Prostate gland (tissue), 2 donors: ENCODE results near the gene BAZ1B.

ENCODE experiments used
- POLR2A ChIP-seq: fragments of 450-650 bp; IDR thresholded peaks from one replicate; pipeline ENCODE4 v1.6.1; 2016; ENCODE audit warnings: antibody characterized with exemption, mild to moderate bottlenecking
- TF ChIP-seq, protein P1 (sequence below), 4 experiments: fragments of 200-600 bp in 2 of 4; fragments of 450-650 bp in 2 of 4; sonication (generic) in 2 of 4; IDR thresholded peaks; 1 replicate in 3 of 4; 2 replicates in 1 of 4; pipeline ENCODE4 v1.5.1; 2016 to 2019; ENCODE audit warnings: antibody characterized with exemption in 4 of 4, mild to moderate bottlenecking in 2 of 4, moderate library complexity in 2 of 4

DNA sequence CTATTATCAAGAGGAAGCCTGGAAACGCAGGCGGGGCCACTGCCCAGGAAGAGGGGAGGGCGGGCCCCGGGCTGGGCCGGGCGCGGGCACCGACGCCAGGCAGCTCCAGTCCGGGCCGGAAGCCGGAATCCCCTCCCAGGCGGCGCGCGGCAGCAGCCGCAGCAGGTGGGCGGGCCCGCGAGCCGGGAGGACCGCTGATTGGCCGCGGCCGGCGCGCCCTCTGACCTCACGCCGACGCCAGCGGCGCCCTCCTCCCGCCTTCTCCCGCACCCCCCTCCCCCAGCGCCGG, 35.0 kb upstream of the BAZ1B start:
- TF ChIP-seq POLR2A = no peak
- TF ChIP-seq, protein P1, sequence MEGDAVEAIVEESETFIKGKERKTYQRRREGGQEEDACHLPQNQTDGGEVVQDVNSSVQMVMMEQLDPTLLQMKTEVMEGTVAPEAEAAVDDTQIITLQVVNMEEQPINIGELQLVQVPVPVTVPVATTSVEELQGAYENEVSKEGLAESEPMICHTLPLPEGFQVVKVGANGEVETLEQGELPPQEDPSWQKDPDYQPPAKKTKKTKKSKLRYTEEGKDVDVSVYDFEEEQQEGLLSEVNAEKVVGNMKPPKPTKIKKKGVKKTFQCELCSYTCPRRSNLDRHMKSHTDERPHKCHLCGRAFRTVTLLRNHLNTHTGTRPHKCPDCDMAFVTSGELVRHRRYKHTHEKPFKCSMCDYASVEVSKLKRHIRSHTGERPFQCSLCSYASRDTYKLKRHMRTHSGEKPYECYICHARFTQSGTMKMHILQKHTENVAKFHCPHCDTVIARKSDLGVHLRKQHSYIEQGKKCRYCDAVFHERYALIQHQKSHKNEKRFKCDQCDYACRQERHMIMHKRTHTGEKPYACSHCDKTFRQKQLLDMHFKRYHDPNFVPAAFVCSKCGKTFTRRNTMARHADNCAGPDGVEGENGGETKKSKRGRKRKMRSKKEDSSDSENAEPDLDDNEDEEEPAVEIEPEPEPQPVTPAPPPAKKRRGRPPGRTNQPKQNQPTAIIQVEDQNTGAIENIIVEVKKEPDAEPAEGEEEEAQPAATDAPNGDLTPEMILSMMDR (IDR thresholded peaks at IDR 0.05) = peak in 1 of 4 experiments; percentile 13
